HepG2 (cell line): ENCODE measurements around the gene DNASE1L2. TPM values are rescaled to one million over a fixed set of nuclear protein-coding genes. Genes with fewer than 3 reads are reported as not detected.

Source experiments
- CERS6 ChIP-seq: sonication (generic); formaldehyde crosslinking; IDR thresholded peaks from 2 replicates; pipeline ENCODE4 v1.5.0; 2020; ENCODE audit warnings: missing genetic modification reagents
- ETV5 ChIP-seq: IDR thresholded peaks from 2 replicates; pipeline ENCODE4 v1.6.1; 2018; ENCODE audit warnings: missing biosample characterization, missing genetic modification reagents, inconsistent platforms, borderline replicate concordance
- FOXK2 ChIP-seq: fragments of 450-650 bp; IDR thresholded peaks from 2 replicates; pipeline ENCODE4 v1.6.1; 2016
- GFI1 ChIP-seq: sonication (generic); formaldehyde crosslinking; IDR thresholded peaks from 2 replicates; pipeline ENCODE4 v1.5.0; 2020; ENCODE audit warnings: missing genetic modification reagents, mild to moderate bottlenecking, borderline replicate concordance
- KIAA2018 ChIP-seq: sonication (generic); formaldehyde crosslinking; IDR thresholded peaks from 2 replicates; pipeline ENCODE4 v1.5.0; 2020; ENCODE audit warnings: mild to moderate bottlenecking, missing genetic modification reagents, borderline replicate concordance
- NR2F6 ChIP-seq, 2 experiments: IDR thresholded peaks; 2 replicates each; pipeline ENCODE4 v1.6.1; 2016; ENCODE audit warnings: antibody characterized with exemption in 1 of 2, mild to moderate bottlenecking in 1 of 2
- PHF8 ChIP-seq: sonication (generic); formaldehyde crosslinking; IDR thresholded peaks from 2 replicates; pipeline ENCODE4 v1.5.0; 2020; ENCODE audit warnings: missing genetic modification reagents
- PRDM10 ChIP-seq: sonication (generic); formaldehyde crosslinking; IDR thresholded peaks from 2 replicates; pipeline ENCODE4 v1.4.0; 2020; ENCODE audit warnings: low read depth, missing genetic modification reagents
- SMAD3 ChIP-seq: sonication (generic); formaldehyde crosslinking; IDR thresholded peaks from 2 replicates; pipeline ENCODE4 v1.4.0; 2020; ENCODE audit warnings: missing genetic modification reagents
- TBX2 ChIP-seq: sonication (generic); formaldehyde crosslinking; IDR thresholded peaks from 2 replicates; pipeline ENCODE4 v1.5.0; 2020; ENCODE audit warnings: missing genetic modification reagents, mild to moderate bottlenecking, borderline replicate concordance
- TCF7 ChIP-seq: sonication (generic); IDR thresholded peaks from 2 replicates; pipeline ENCODE4 v1.6.1; 2016; ENCODE audit warnings: antibody characterized with exemption, low read depth
- ZNF281 ChIP-seq: sonication (generic); formaldehyde crosslinking; IDR thresholded peaks from 2 replicates; pipeline ENCODE4 v1.4.0; 2020; ENCODE audit warnings: missing genetic modification reagents, borderline replicate concordance
- ZNF331 ChIP-seq: sonication (generic); formaldehyde crosslinking; IDR thresholded peaks from 2 replicates; pipeline ENCODE4 v1.4.0; 2020; ENCODE audit warnings: missing genetic modification reagents
- polyA plus RNA-seq, 8 experiments: library from polyadenylated mRNA; depleted of rRNA in 3 of 8; stranded (reverse) in 7 of 8; unstranded in 1 of 8; fragments of >200 nt; fragmentation: Illumina TruSeq in 4 of 8; extraction: Trizol in 4 of 8; gene quantifications; 2 replicates each; pipeline versions ENCODE4 v1.2.1 to v1.2.3, GENCODE V29; 2011 to 2016; ENCODE audit warnings: low read depth in 4 of 8, missing spikeins in 1 of 8, mixed read lengths in 1 of 8; ENCODE audit not compliant: insufficient read depth in 1 of 8
- total RNA-seq, 5 experiments: library from RNA; depleted of rRNA; stranded (reverse); fragments of >200 nt; fragmentation: Illumina TruSeq; extraction: Trizol; gene quantifications; 2 replicates each; pipeline ENCODE4 v1.2.3, GENCODE V29; 2016; ENCODE audit warnings: low read depth in 1 of 5

DNASE1L2 gene
- total and polyA plus RNA-seq, 2 of the 13 experiments (the other 11 are each of a cell fraction or from before 2014, with no cell fraction given) = 0.44 to 0.50 TPM

- TF ChIP-seq SMAD3 (peak; percentile 38; the same call in 1 of the 2 replicates), TBX2 (CRISPR knock-in tag) (peak; percentile 69), NR2F6 (IDR thresholded peaks at IDR 0.05) (peak; percentile 81), NR2F6 (CRISPR knock-in tag; IDR thresholded peaks at IDR 0.05) (peak; percentile 83), FOXK2 (peak; percentile 70), ETV5 (peak; percentile 33; the same call in 1 of the 2 replicates), ZNF281 (peak; percentile 33; the same call in 1 of the 2 replicates), PRDM10 (CRISPR knock-in tag) (peak; percentile 76; the same call in 1 of the 2 replicates), TCF7 (peak; percentile 92), CERS6 (no peak), ZNF331 (CRISPR knock-in tag) (peak; percentile 27; the same call in 1 of the 2 replicates), GFI1 (no peak), KIAA2018 (CRISPR knock-in tag) (no peak), PHF8 (CRISPR knock-in tag) (no peak; the same call in 1 of the 2 replicates)
Measured at GRCh38 chr16:2226245-2226793, 9.9 kb upstream of the DNASE1L2 start (continued).
